Fibroblast of pulmonary artery (primary cell): ENCODE measurements around the gene GNPDA2.

Source experiments
- DNase-seq: peaks from one replicate; pipeline ENCODE4 v3.0.0-alpha.2; 2010; ENCODE audit warnings: low read depth
- H3K4me3 ChIP-seq: replicated peaks from 2 replicates; pipeline ENCODE4 v1.5.1; 2011; ENCODE audit warnings: low read depth, mild to moderate bottlenecking, control low read depth, low read length, moderate library complexity
- TF ChIP-seq, protein P1 (sequence below): IDR thresholded peaks from 2 replicates; pipeline ENCODE4 v1.5.1; 2011; ENCODE audit warnings: mild to moderate bottlenecking, control low read depth, low read length, inconsistent platforms; ENCODE audit errors: missing control alignments

The GNPDA2 gene

GRCh38 chr4:44726038-44726871 lies at the start of gene GNPDA2:
GNPDA2 (minus strand) TSS chr4:44726556; CDS start chr4:44722207, 4,349 bp downstream.
- peak; percentile 93 for DNase-seq
- TF ChIP-seq, protein P1, sequence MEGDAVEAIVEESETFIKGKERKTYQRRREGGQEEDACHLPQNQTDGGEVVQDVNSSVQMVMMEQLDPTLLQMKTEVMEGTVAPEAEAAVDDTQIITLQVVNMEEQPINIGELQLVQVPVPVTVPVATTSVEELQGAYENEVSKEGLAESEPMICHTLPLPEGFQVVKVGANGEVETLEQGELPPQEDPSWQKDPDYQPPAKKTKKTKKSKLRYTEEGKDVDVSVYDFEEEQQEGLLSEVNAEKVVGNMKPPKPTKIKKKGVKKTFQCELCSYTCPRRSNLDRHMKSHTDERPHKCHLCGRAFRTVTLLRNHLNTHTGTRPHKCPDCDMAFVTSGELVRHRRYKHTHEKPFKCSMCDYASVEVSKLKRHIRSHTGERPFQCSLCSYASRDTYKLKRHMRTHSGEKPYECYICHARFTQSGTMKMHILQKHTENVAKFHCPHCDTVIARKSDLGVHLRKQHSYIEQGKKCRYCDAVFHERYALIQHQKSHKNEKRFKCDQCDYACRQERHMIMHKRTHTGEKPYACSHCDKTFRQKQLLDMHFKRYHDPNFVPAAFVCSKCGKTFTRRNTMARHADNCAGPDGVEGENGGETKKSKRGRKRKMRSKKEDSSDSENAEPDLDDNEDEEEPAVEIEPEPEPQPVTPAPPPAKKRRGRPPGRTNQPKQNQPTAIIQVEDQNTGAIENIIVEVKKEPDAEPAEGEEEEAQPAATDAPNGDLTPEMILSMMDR = peak; percentile 9
- H3K4me3 ChIP-seq = peak within 1 kb of the TSS; percentile 82

- TF ChIP-seq, protein P1 = no peak
- no peak overlapping the region for H3K4me3 ChIP-seq
- DNase-seq = no peak
These were observed 46.0 kb upstream of the GNPDA2 start for GRCh38 chr4:44772340-44772739.

DNA sequence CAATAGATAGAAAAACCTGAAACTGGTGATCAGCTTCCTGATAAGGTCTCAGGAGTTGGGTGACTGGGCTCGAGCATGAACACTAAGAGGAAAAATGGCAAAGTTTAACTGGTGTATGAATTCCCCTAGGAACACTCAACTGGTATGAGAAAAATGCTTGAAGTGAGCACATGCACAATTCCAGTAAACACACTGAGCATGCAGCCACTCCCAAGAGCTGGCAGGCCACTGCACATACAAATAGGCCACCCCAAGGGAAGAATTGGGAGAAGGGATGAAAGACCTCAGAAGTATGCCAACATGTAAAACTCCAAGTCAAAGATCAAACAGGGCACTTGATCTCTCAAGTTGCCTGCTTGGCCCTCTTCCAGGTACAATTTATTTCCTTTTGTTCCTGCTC lies 45.4 kb upstream of the GNPDA2 start:
- H3K4me3 ChIP-seq = no peak overlapping the region
- TF ChIP-seq, protein P1 = no peak
- no peak for DNase-seq

DNA sequence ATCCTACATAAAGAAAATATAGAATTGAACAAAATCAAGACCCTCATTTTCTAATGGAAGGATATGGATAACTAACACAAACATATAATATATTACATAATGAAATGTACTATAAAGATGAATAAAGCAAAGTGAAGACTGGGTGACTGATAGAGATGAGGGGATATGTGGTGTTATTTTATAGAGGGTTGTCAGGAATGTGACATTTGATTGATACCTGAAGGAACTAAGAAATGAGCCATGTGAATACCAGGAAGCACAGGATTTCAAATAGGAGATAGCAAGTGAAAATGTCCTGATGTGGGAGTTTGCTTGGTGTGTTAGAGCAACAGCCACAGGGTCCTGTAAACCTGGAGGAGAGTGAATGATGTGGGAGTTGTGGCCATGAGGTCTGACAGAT lies 40.1 kb upstream of the GNPDA2 start:
- TF ChIP-seq, protein P1 = no peak
- DNase-seq = no peak
- H3K4me3 ChIP-seq = no peak overlapping the region

- no peak for DNase-seq
- H3K4me3 ChIP-seq = no peak overlapping the region
- TF ChIP-seq, protein P1 = no peak
These were observed 38.8 kb upstream of the GNPDA2 start for GRCh38 chr4:44765116-44765515.

DNA sequence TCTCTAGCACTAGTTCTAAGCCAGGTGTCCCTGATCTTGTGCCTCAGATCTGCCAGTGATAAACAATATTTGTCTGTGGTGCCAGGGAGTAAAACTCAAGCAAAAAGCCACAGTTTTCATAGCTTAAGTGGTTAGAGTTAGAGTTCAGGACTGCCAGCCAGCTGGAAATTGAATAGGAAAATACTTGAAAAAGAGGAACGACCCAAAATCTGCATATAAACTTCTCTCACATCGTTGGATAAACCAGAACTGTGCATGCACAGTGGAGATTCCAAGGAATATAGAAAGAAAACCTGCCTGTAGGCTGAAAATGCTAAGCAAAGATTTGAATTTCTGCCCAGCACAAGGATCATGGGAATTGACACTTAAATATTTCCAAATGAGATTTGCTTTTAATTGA lies 35.0 kb upstream of the GNPDA2 start:
- TF ChIP-seq, protein P1 = no peak
- DNase-seq = no peak
- H3K4me3 ChIP-seq = no peak overlapping the region
